H1 (cell line): Measurements from ENCODE around the gene GADD45GIP1. TPM values are rescaled to one million over a fixed set of nuclear protein-coding genes. Genes with fewer than 3 reads are reported as not detected.
A peak's percentile ranks its signal among the peaks of the same experiment; 100 is the strongest.

Experiments used
- CTCF ChIA-PET: fragments of 300-600 bp; sonication (Branson Sonifier 250); formaldehyde crosslinking; loops from one replicate; lab custom pipeline; 2021; ENCODE audit not compliant: partially characterized antibody; lab: Charles Lee
- POLR2A ChIA-PET: fragments of 300-600 bp; sonication (Branson Sonifier 250); formaldehyde crosslinking; loops from one replicate; lab custom pipeline; 2021; ENCODE audit warnings: inconsistent platforms; ENCODE audit not compliant: partially characterized antibody; lab: Charles Lee
- DNase-seq, 2 experiments: peaks; one replicate each; pipeline versions ENCODE4 v3.0.0 to v3.0.0-alpha.2; 2010 to 2022; ENCODE audit warnings: low spot score in 2 of 2, low read depth in 1 of 2, mixed read lengths in 1 of 2
- FAIRE-seq: peaks from 2 replicates; lab custom pipeline; 2011; peaks lifted over from hg19 to GRCh38; lab: Jason Lieb, UNC
- H2AFZ ChIP-seq: 2 replicates; pipeline ENCODE4 v1.8.1; 2012; ENCODE audit warnings: low read length, inconsistent platforms
- H2AK5ac ChIP-seq: 2 replicates; pipeline ENCODE4 v1.6.1; 2013; ENCODE audit warnings: low read depth, low read length
- H2BK120ac ChIP-seq: replicated peaks from 2 replicates; pipeline ENCODE3; 2013; ENCODE audit warnings: low read depth, low read length, inconsistent platforms
- H2BK12ac ChIP-seq: 2 replicates; pipeline ENCODE4 v1.6.1; 2013; ENCODE audit warnings: low read depth, low read length
- H2BK15ac ChIP-seq: 2 replicates; pipeline ENCODE4 v1.6.1; 2013; ENCODE audit warnings: low read length
- H2BK20ac ChIP-seq: 2 replicates; pipeline ENCODE4 v1.6.1; 2013; ENCODE audit warnings: low read length
- H2BK5ac ChIP-seq: 2 replicates; pipeline ENCODE4 v1.6.1; 2013; ENCODE audit warnings: low read depth, low read length
- H3K14ac ChIP-seq: 2 replicates; pipeline ENCODE4 v1.6.1; 2013; ENCODE audit warnings: inconsistent platforms; ENCODE audit not compliant: insufficient read length
- H3K18ac ChIP-seq: 2 replicates; pipeline ENCODE4 v1.6.1; 2013; ENCODE audit warnings: low read length; ENCODE audit errors: extremely low read depth
- H3K23ac ChIP-seq: 2 replicates; pipeline ENCODE4 v1.6.1; 2013; ENCODE audit warnings: inconsistent platforms; ENCODE audit not compliant: insufficient read length
- H3K23me2 ChIP-seq: 2 replicates; pipeline ENCODE4 v1.6.1; 2013; ENCODE audit warnings: low read depth, low read length
- H3K27ac ChIP-seq: 2 replicates; pipeline ENCODE4 v1.6.1; 2011; ENCODE audit warnings: low read depth, low read length, inconsistent platforms
- H3K27me3 ChIP-seq, 4 experiments: replicated peaks in 1 of 4; 1 replicate in 1 of 4; 2 replicates in 3 of 4; pipeline versions ENCODE4 v1.6.1 to v1.8.1; 2011 to 2013; ENCODE audit warnings: low read length in 3 of 4, mild to moderate bottlenecking in 3 of 4, inconsistent platforms in 2 of 4, mixed read lengths in 2 of 4, moderate library complexity in 1 of 4; ENCODE audit not compliant: control insufficient read depth in 3 of 4, insufficient read depth in 3 of 4; ENCODE audit errors: extremely low read depth in 1 of 4
- H3K36me3 ChIP-seq, 4 experiments: 2 replicates each; pipeline versions ENCODE4 v1.6.1 to v1.8.1; 2011 to 2013; ENCODE audit warnings: mild to moderate bottlenecking in 4 of 4, low read length in 3 of 4, moderate library complexity in 2 of 4, control low read depth in 1 of 4, inconsistent platforms in 1 of 4; ENCODE audit not compliant: insufficient read depth in 4 of 4, control insufficient read depth in 2 of 4
- H3K4ac ChIP-seq: replicated peaks from 2 replicates; pipeline ENCODE3; 2013; ENCODE audit warnings: low read length, low read depth, mixed read lengths, inconsistent platforms; ENCODE audit not compliant: insufficient read length
- H3K4me1 ChIP-seq, 4 experiments: replicated peaks in 1 of 4; 1 replicate in 1 of 4; 2 replicates in 3 of 4; pipeline versions ENCODE4 v1.6.1 to v1.8.1; 2011 to 2013; ENCODE audit warnings: low read length in 3 of 4, inconsistent platforms in 2 of 4, mixed read lengths in 1 of 4; ENCODE audit not compliant: insufficient read depth in 4 of 4, control insufficient read depth in 3 of 4
- H3K4me2 ChIP-seq, 2 experiments: 2 replicates each; pipeline versions ENCODE4 v1.6.1 to v1.8.1; 2011 to 2013; ENCODE audit warnings: low read depth in 2 of 2, low read length in 2 of 2, control low read depth in 1 of 2, inconsistent platforms in 1 of 2, mild to moderate bottlenecking in 1 of 2; ENCODE audit not compliant: insufficient read depth in 1 of 2
- H3K4me3 ChIP-seq, 4 experiments: fragments of 200-600, 300-600 bp in 1 of 4; sonication (generic), shearing (Covaris generic), sonication (Bioruptor Twin) in 1 of 4; 2 replicates each; pipeline versions ENCODE4 v1.5.1 to v1.8.1; 2011 to 2016; ENCODE audit warnings: low read length in 4 of 4, low read depth in 3 of 4, control low read depth in 2 of 4, inconsistent platforms in 2 of 4, mild to moderate bottlenecking in 2 of 4, mixed read lengths in 1 of 4, moderate library complexity in 1 of 4; ENCODE audit not compliant: insufficient read depth in 2 of 4; ENCODE audit errors: extremely low read depth in 1 of 4
- H3K56ac ChIP-seq: replicated peaks from 2 replicates; pipeline ENCODE3; 2013; ENCODE audit warnings: low read depth, mild to moderate bottlenecking, mixed read lengths, low read length, inconsistent platforms; ENCODE audit not compliant: insufficient read length
- H3K79me1 ChIP-seq: 2 replicates; pipeline ENCODE4 v1.6.1; 2013; ENCODE audit warnings: low read depth, low read length, control low read depth
- H3K79me2 ChIP-seq, 2 experiments: 2 replicates each; pipeline versions ENCODE4 v1.6.1 to v1.8.1; 2012 to 2013; ENCODE audit warnings: low read length in 2 of 2, mild to moderate bottlenecking in 2 of 2, inconsistent platforms in 1 of 2; ENCODE audit not compliant: insufficient read depth in 2 of 2, control insufficient read depth in 1 of 2
- H3K9ac ChIP-seq, 4 experiments: replicated peaks in 1 of 4; 1 replicate in 1 of 4; 2 replicates in 3 of 4; pipeline versions ENCODE4 v1.6.1 to v1.8.1; 2011 to 2013; ENCODE audit warnings: low read depth in 3 of 4, low read length in 3 of 4, control low read depth in 2 of 4, mild to moderate bottlenecking in 2 of 4, moderate library complexity in 2 of 4, inconsistent platforms in 1 of 4; ENCODE audit errors: extremely low read depth in 1 of 4
- H3K9me3 ChIP-seq, 2 experiments: 2 replicates each; pipeline versions ENCODE4 v1.6.1 to v1.8.1; 2012 to 2013; ENCODE audit warnings: mild to moderate bottlenecking in 2 of 2, moderate library complexity in 2 of 2, control low read depth in 1 of 2, inconsistent platforms in 1 of 2, low read depth in 1 of 2, low read length in 1 of 2, mixed read lengths in 1 of 2; ENCODE audit not compliant: insufficient read depth in 2 of 2
- H4K20me1 ChIP-seq, 2 experiments: replicated peaks in 1 of 2; 2 replicates each; pipeline versions ENCODE3 to v1.8.1; 2011 to 2013; ENCODE audit warnings: inconsistent platforms in 2 of 2, low read length in 2 of 2, mild to moderate bottlenecking in 1 of 2; ENCODE audit not compliant: insufficient read depth in 2 of 2, control insufficient read depth in 1 of 2
- H4K5ac ChIP-seq: 2 replicates; pipeline ENCODE4 v1.6.1; 2013; ENCODE audit warnings: low read length, low read depth, mixed read lengths, inconsistent platforms; ENCODE audit not compliant: insufficient read length
- H4K8ac ChIP-seq: 2 replicates; pipeline ENCODE4 v1.8.0; 2013; ENCODE audit warnings: mild to moderate bottlenecking, moderate library complexity, low read length, inconsistent platforms; ENCODE audit not compliant: insufficient read depth; ENCODE audit errors: extremely low read depth
- H4K91ac ChIP-seq: replicated peaks from 2 replicates; pipeline ENCODE3; 2013; ENCODE audit warnings: low read length, mixed read lengths, inconsistent platforms; ENCODE audit not compliant: insufficient read length
- CTBP2 ChIP-seq: IDR thresholded peaks from 2 replicates; pipeline ENCODE4 v1.7.0; 2011; ENCODE audit warnings: borderline replicate concordance, mild to moderate bottlenecking, moderate library complexity, mixed read lengths, low read length; ENCODE audit not compliant: insufficient read depth, insufficient read length
- KDM1A ChIP-seq: fragments of 200-600, 300-600 bp; sonication (generic); IDR thresholded peaks from 2 replicates; pipeline ENCODE4 v1.7.1; 2016; ENCODE audit warnings: mild to moderate bottlenecking, low read length, borderline replicate concordance
- POLR2AphosphoS5 ChIP-seq: IDR thresholded peaks from 2 replicates; pipeline ENCODE4 v1.6.1; 2011; ENCODE audit warnings: low read depth, low read length
- SIN3A ChIP-seq, 2 experiments: IDR thresholded peaks in 1 of 2; conservative IDR thresholded peaks in 1 of 2; 2 replicates each; pipeline ENCODE4 v1.6.1; 2011 to 2012; ENCODE audit warnings: low read length in 2 of 2, improper control_type of control experiment in 1 of 2, low read depth in 1 of 2, mild to moderate bottlenecking in 1 of 2
- SP1 ChIP-seq: IDR thresholded peaks from 2 replicates; pipeline ENCODE4 v1.6.1; 2011; ENCODE audit warnings: low read depth, low read length
- WGBS, 2 experiments: shearing (Covaris generic) in 1 of 2; methylation state at CpG; one replicate each; pipeline versions ENCODE4 v1.1.6 to v1.1.7; 2013 to 2015; ENCODE audit warnings: low lambda C conversion rate in 2 of 2, mixed read lengths in 2 of 2, inconsistent platforms in 1 of 2, low coverage in 1 of 2, missing lambda C conversion rate in 1 of 2; ENCODE audit not compliant: insufficient replicate concordance in 2 of 2, insufficient coverage in 1 of 2, insufficient read length in 1 of 2; ENCODE audit errors: extremely low coverage in 1 of 2, missing lambda C conversion rate in 1 of 2; 5-methylcytosine and 5-hydroxymethylcytosine counted together
- polyA plus RNA-seq, 7 experiments: library from polyadenylated mRNA; depleted of rRNA in 3 of 7; stranded (reverse) in 5 of 7; unstranded in 2 of 7; fragments of >200 nt in 5 of 7; fragments of 200-250 nt in 2 of 7; gene quantifications; 1 replicate in 5 of 7; 2 replicates in 1 of 7; 4 replicates in 1 of 7; pipeline versions ENCODE4 v1.2.1 to v1.2.3, GENCODE V29; 2011 to 2013; ENCODE audit warnings: missing spikeins in 2 of 7, mixed read lengths in 2 of 7
- total RNA-seq: library from RNA; stranded (reverse); fragmentation: NEBNext Ultra II Directional; extraction: Animal tissue kit (Norgen Biotek cat#: 25700); gene quantifications from 2 replicates; pipeline ENCODE4 v1.2.1, GENCODE V29; 2021

GADD45GIP1 gene
- total and polyA plus RNA-seq, 2 of the 8 experiments (the other 6 are each of a cell fraction or from before 2014, with no cell fraction given): 42.2 to 42.6 TPM

DNA sequence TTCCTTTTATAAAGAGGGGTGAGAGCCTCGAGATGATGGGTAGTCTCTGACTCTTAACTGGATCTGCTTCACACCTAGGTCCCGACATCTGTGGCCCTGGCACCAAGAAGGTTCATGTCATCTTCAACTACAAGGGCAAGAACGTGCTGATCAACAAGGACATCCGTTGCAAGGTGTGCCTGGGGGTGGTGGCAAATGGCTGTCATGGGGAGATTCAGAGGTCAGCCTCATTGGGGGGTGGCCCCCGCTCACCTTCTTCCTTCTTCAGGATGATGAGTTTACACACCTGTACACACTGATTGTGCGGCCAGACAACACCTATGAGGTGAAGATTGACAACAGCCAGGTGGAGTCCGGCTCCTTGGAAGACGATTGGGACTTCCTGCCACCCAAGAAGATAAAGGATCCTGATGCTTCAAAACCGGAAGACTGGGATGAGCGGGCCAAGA lies 17.0 kb downstream of the GADD45GIP1 start:
- peak overlapping the region; percentile 75 to 90 for H3K4me2 ChIP-seq
- 0 out of 2 replicates have a peak overlapping the region, but pooled peaks have one; percentile 2 for H2BK5ac ChIP-seq
- no peak overlapping the region for H3K27ac ChIP-seq
- WGBS, 2 experiments: 86% methylated on average over 10 of the region's 10 CpGs; no CpG with 5 or more reads in 1 of the 2 experiments
- no peak overlapping the region for H2BK12ac ChIP-seq
- H3K4me1 ChIP-seq: peaks cover 0 to 23% (median 13%) of the 10 kb centered on the region in 4 experiments; a peak in 6 of 7 replicates
- no peak overlapping the region for H2BK15ac ChIP-seq
- H4K91ac ChIP-seq: no peak overlapping the region
- H3K79me1 ChIP-seq: no peaks in the 10 kb centered on the region; the same call in 1 of the 2 replicates
- peak overlapping the region; percentile 68 to 97 (median 93); a peak in 5 of 8 replicates for H3K4me3 ChIP-seq
- H2AK5ac ChIP-seq: no peak overlapping the region
- H3K23ac ChIP-seq: no peak overlapping the region
- H3K14ac ChIP-seq: no peak overlapping the region
- H4K5ac ChIP-seq: no peak overlapping the region
- H3K9me3 ChIP-seq: no peaks in the 10 kb centered on the region
- H3K23me2 ChIP-seq: peaks cover 11% of the 10 kb centered on the region; the same call in 1 of the 2 replicates
- H2AFZ ChIP-seq: no peak overlapping the region
- H3K18ac ChIP-seq: no peak overlapping the region
- CTCF ChIA-PET: interaction anchor here (0.7 kb wide), 1 partner anchor 25 kb away, joined by 5 read pairs; no protein-coding TSS in a partner anchor
- H4K8ac ChIP-seq: peak overlapping the region; percentile 42
- no peak for FAIRE-seq
- H3K56ac ChIP-seq: no peak overlapping the region
- no peak overlapping the region for H2BK120ac ChIP-seq
- DNase-seq: no peak
- TF ChIP-seq SP1: peak; percentile 56; the same call in 1 of the 2 replicates
- TF ChIP-seq KDM1A: no peak
- peak in 1 of 2 experiments; percentile 54; a peak in 1 of 4 replicates for TF ChIP-seq SIN3A (conservative IDR thresholded peaks at IDR 0.05 in 1 of 2, IDR thresholded peaks at IDR 0.05 in 1 of 2; ENCODE audit: low read depth in 1 of 2, low read length in 2 of 2)
- TF ChIP-seq POLR2AphosphoS5: peak; percentile 47; the same call in 1 of the 2 replicates
- TF ChIP-seq CTBP2: no peak
- H3K27me3 ChIP-seq: no peaks in the 10 kb centered on the region
- H3K79me2 ChIP-seq: peaks cover 13 to 26% of the 10 kb centered on the region in 2 experiments
- no peak overlapping the region for H2BK20ac ChIP-seq
- POLR2A ChIA-PET: interaction anchor here (0.7 to 3.3 kb wide), 5 partner anchors 8 to 54 kb away, joined by 3 to 71 read pairs (median 6); partner anchors contain the start of genes GADD45GIP1 and GCDH
- H3K36me3 ChIP-seq: peaks cover 19 to 57% (median 38%) of the 10 kb centered on the region in 4 experiments
- peaks cover 12 to 18% of the 10 kb centered on the region in 2 experiments for H4K20me1 ChIP-seq
- H3K4ac ChIP-seq: no peak overlapping the region
- peak overlapping the region in 1 of 4 experiments; percentile 37; a peak in 2 of 7 replicates for H3K9ac ChIP-seq
